Measurements from ENCODE around the gene RGCC. TPM values are rescaled to one million over a fixed set of nuclear protein-coding genes. Genes with fewer than 3 reads are reported as not detected.

RGCC gene
- total and polyA plus RNA-seq, 2 donors (not counting 3 experiments of a cell fraction or from before 2014, with no cell fraction given) = 112 to 138 TPM

- Histone ChIP-seq H3K9me1 (replicated peaks; ENCODE audit: control insufficient read depth, extremely low read depth, insufficient read depth, low read length) (no peaks in the 10 kb centered on the region), H3K9ac (replicated peaks; ENCODE audit: extremely low read depth, insufficient read depth, low read length) (no peak overlapping the region), H3K4me3 (replicated peaks in 1 of 3; ENCODE audit: insufficient read depth in 1 of 3, low read depth in 1 of 3, low read length in 3 of 3) (no peak overlapping the region), H3K4me2 (ENCODE audit: insufficient read depth, low read length) (no peak overlapping the region), H3K9me3 (replicated peaks; ENCODE audit: control insufficient read depth, insufficient read depth, low read length) (no peaks in the 10 kb centered on the region), H3K79me2 (ENCODE audit: control insufficient read depth, insufficient read depth, low read length) (no peaks in the 10 kb centered on the region), H3K27me3 (ENCODE audit: control insufficient read depth in 2 of 2, insufficient read depth in 2 of 2, low read length in 2 of 2) (peaks cover 2% of the 10 kb centered on the region in 2 experiments), H3K36me3 (ENCODE audit: control insufficient read depth in 2 of 2, extremely low read depth in 1 of 2, insufficient read depth in 2 of 2, low read length in 2 of 2) (no peaks in the 10 kb centered on the region), H2AFZ (ENCODE audit: low read depth, low read length) (no peak overlapping the region), H3K27ac (ENCODE audit: insufficient read depth, low read depth, low read length) (no peak overlapping the region), H4K20me1 (replicated peaks; ENCODE audit: control insufficient read depth, extremely low read depth, insufficient read depth, low read length) (no peaks in the 10 kb centered on the region), H3K4me1 (ENCODE audit: control insufficient read depth, extremely low read depth, insufficient read depth, low read length) (no peaks in the 10 kb centered on the region)
- TF ChIP-seq POLR2AphosphoS5 (IDR thresholded peaks at IDR 0.05; ENCODE audit: insufficient read depth, low read depth, low read length) (no peak), POLR2A (IDR thresholded peaks at IDR 0.05; ENCODE audit: low read depth, low read length) (no peak), GATA2 (IDR thresholded peaks at IDR 0.05; ENCODE audit: insufficient read depth, insufficient read length, low read depth, low read length) (no peak), JUN (IDR thresholded peaks at IDR 0.05; ENCODE audit: borderline replicate concordance, insufficient read depth, insufficient read length, low read depth) (no peak), CTCF (IDR thresholded peaks at IDR 0.05; ENCODE audit: extremely low read depth in 1 of 2, insufficient read depth in 1 of 2, low read depth in 1 of 2, low read length in 2 of 2) (no peak), MYC (IDR thresholded peaks at IDR 0.05; ENCODE audit: low read depth, low read length) (no peak), MAX (IDR thresholded peaks at IDR 0.05; ENCODE audit: insufficient read depth, insufficient read length) (no peak), FOS (IDR thresholded peaks at IDR 0.05; ENCODE audit: borderline replicate concordance, insufficient read depth, low read length) (no peak), EZH2 (IDR thresholded peaks at IDR 0.05; ENCODE audit: borderline replicate concordance, low read depth, low read length, severe bottlenecking) (no peak)
- DNase-seq (ENCODE audit: low read depth, low spot score) (no peak), FAIRE-seq (no peak)
- intact Hi-C loops (cut with micrococcal nuclease) = no loop called here
- ChIA-PET CTCF (no interaction called here), POLR2A (no interaction called here)
- no TSS peak for BruUV-seq (replicated peaks)
- dilution Hi-C loops (cut with MboI; ENCODE audit: extremely low pct_ligation_motif_present, low sequenced_read_pairs) = no loop called here
Measured at GRCh38 chr13:41514853-41515395, 57.6 kb downstream of the RGCC start.
